Astrocyte (in vitro differentiated cells and primary cell): ENCODE results near the gene PASK.

ENCODE experiments used
- EZH2 ChIP-seq: IDR thresholded peaks from 2 replicates; pipeline ENCODE4 v1.6.1; 2012; ENCODE audit warnings: mild to moderate bottlenecking, low read length, inconsistent platforms; ENCODE audit not compliant: insufficient read depth
- TF ChIP-seq, protein P1 (sequence below): IDR thresholded peaks from 2 replicates; pipeline ENCODE4 v1.5.1; 2011; ENCODE audit warnings: low read depth, mild to moderate bottlenecking, inconsistent platforms, low read length, moderate library complexity; ENCODE audit not compliant: insufficient read depth

GRCh38 chr2:241062389-241063092, 86.7 kb downstream of the PASK start:
- TF ChIP-seq EZH2: no peak
- TF ChIP-seq, protein P1, sequence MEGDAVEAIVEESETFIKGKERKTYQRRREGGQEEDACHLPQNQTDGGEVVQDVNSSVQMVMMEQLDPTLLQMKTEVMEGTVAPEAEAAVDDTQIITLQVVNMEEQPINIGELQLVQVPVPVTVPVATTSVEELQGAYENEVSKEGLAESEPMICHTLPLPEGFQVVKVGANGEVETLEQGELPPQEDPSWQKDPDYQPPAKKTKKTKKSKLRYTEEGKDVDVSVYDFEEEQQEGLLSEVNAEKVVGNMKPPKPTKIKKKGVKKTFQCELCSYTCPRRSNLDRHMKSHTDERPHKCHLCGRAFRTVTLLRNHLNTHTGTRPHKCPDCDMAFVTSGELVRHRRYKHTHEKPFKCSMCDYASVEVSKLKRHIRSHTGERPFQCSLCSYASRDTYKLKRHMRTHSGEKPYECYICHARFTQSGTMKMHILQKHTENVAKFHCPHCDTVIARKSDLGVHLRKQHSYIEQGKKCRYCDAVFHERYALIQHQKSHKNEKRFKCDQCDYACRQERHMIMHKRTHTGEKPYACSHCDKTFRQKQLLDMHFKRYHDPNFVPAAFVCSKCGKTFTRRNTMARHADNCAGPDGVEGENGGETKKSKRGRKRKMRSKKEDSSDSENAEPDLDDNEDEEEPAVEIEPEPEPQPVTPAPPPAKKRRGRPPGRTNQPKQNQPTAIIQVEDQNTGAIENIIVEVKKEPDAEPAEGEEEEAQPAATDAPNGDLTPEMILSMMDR: no peak
